GM12878 (cell line): ENCODE results near the gene COL26A1.

Experiments
- ASH2L ChIP-seq: fragments of 300-600, 200-600 bp; sonication (generic); IDR thresholded peaks from 2 replicates; pipeline ENCODE4 v1.6.1; 2017; ENCODE audit warnings: low read depth, mild to moderate bottlenecking, borderline replicate concordance
- CREM ChIP-seq: IDR thresholded peaks from 2 replicates; pipeline ENCODE4 v1.6.1; 2014; ENCODE audit warnings: antibody characterized with exemption, low read depth
- CTCF ChIP-seq, 3 experiments: IDR thresholded peaks in 2 of 3; conservative IDR thresholded peaks in 1 of 3; 2 replicates each; pipeline ENCODE4 v1.5.1; 2011; ENCODE audit warnings: low read depth in 3 of 3, low read length in 3 of 3, mild to moderate bottlenecking in 3 of 3, control low read depth in 2 of 3, moderate library complexity in 2 of 3, inconsistent platforms in 1 of 3, mixed read lengths in 1 of 3; ENCODE audit not compliant: control insufficient read depth in 2 of 3, insufficient read depth in 1 of 3; ENCODE audit errors: extremely low read depth in 1 of 3
- RB1 ChIP-seq: fragments of 450-650 bp; formaldehyde crosslinking; IDR thresholded peaks from 2 replicates; pipeline ENCODE4 v1.6.1; 2017; ENCODE audit warnings: mild to moderate bottlenecking, borderline replicate concordance
- SMC3 ChIP-seq: IDR thresholded peaks from 2 replicates; pipeline ENCODE4 v1.6.1; 2011; ENCODE audit warnings: low read length, improper control_type of control experiment, borderline replicate concordance

GRCh38 chr7:101534015-101534803, 171.5 kb downstream of the COL26A1 start:
- no peak for TF ChIP-seq ASH2L
- no peak for TF ChIP-seq RB1
- no peak for TF ChIP-seq SMC3
- no peak for TF ChIP-seq CREM
- TF ChIP-seq CTCF (IDR thresholded peaks at IDR 0.05 in 2 of 3, conservative IDR thresholded peaks at IDR 0.05 in 1 of 3; ENCODE audit: control insufficient read depth in 2 of 3, extremely low read depth in 1 of 3, insufficient read depth in 1 of 3, low read depth in 3 of 3, low read length in 3 of 3), result no peak
